K562 (cell line): ENCODE data around the gene MAML1. TPM values are rescaled to one million over a fixed set of nuclear protein-coding genes. Genes with fewer than 3 reads are reported as not detected.

Experiments
- ARID3A ChIP-seq: IDR thresholded peaks from 2 replicates; pipeline ENCODE4 v1.6.1; 2012; ENCODE audit warnings: low read depth, low read length, improper control_type of control experiment, borderline replicate concordance
- CC2D1A ChIP-seq: fragments of 450-650 bp; IDR thresholded peaks from 2 replicates; pipeline ENCODE4 v1.6.1; 2017; ENCODE audit warnings: mild to moderate bottlenecking
- CGGBP1 ChIP-seq: fragments of 250-450 bp; sonication (Bioruptor Pico); IDR thresholded peaks from 2 replicates; pipeline ENCODE4 v1.9.0; 2021; ENCODE audit warnings: mild to moderate bottlenecking
- CHD1 ChIP-seq: fragments of 200-600 bp; sonication (generic); IDR thresholded peaks from one replicate; pipeline ENCODE4 v1.6.1; 2012; ENCODE audit warnings: mild to moderate bottlenecking, moderate library complexity, low read length, inconsistent platforms
- CHD4 ChIP-seq: fragments of 200-600 bp; sonication (generic); IDR thresholded peaks from 3 replicates; pipeline ENCODE4 v1.6.1; 2012; ENCODE audit warnings: low read depth, mild to moderate bottlenecking, mixed read lengths, low read length, inconsistent platforms; ENCODE audit not compliant: insufficient read depth, insufficient replicate concordance, poor library complexity, severe bottlenecking
- CTCF ChIP-seq, 3 experiments: IDR thresholded peaks in 2 of 3; conservative IDR thresholded peaks in 1 of 3; 2 replicates each; pipeline ENCODE4 v1.5.1; 2011 to 2012; ENCODE audit warnings: low read length in 3 of 3, mild to moderate bottlenecking in 3 of 3, control low read depth in 2 of 3, improper control_type of control experiment in 1 of 3, inconsistent platforms in 1 of 3, low read depth in 1 of 3, mixed read lengths in 1 of 3, moderate library complexity in 1 of 3; ENCODE audit not compliant: insufficient read depth in 2 of 3
- FOXP1 ChIP-seq: sonication (generic); formaldehyde crosslinking; IDR thresholded peaks from 2 replicates; pipeline ENCODE4 v1.8.0; 2022; ENCODE audit warnings: mild to moderate bottlenecking, missing genetic modification reagents
- FUS ChIP-seq: fragments of 200-400 bp; formaldehyde crosslinking; optimal IDR thresholded peaks from 2 replicates; pipeline ENCODE3; 2017; ENCODE audit warnings: low read depth, low read length
- HMGXB4 ChIP-seq: sonication (generic); formaldehyde crosslinking; IDR thresholded peaks from 2 replicates; pipeline ENCODE4 v1.8.1; 2023; ENCODE audit warnings: mild to moderate bottlenecking, missing genetic modification reagents
- SREBF1 ChIP-seq: fragments of 150-350 bp; IDR thresholded peaks from 2 replicates; pipeline ENCODE4 v1.6.1; 2014; ENCODE audit warnings: antibody characterized with exemption, low read depth, low read length, borderline replicate concordance
- ZNF316 ChIP-seq: fragments of 450-650 bp; IDR thresholded peaks from 2 replicates; pipeline ENCODE4 v1.6.1; 2016
- ZNF778 ChIP-seq: fragments of 450-650 bp; formaldehyde crosslinking; IDR thresholded peaks from 2 replicates; pipeline ENCODE4 v1.4.0; 2020; ENCODE audit warnings: mild to moderate bottlenecking, moderate library complexity
- polyA plus RNA-seq, 8 experiments: library from polyadenylated mRNA; depleted of rRNA in 4 of 8; stranded (reverse) in 5 of 8; unstranded in 3 of 8; fragments of >200 nt; fragmentation: Nextera tagmentation in 2 of 8; fragmentation: Illumina TruSeq in 1 of 8; extraction: Ambion mirVana in 2 of 8; extraction: Trizol in 1 of 8; gene quantifications; 2 replicates each; pipeline versions ENCODE4 v1.2.1 to v1.2.3, GENCODE V29; 2011 to 2014; ENCODE audit warnings: inconsistent platforms in 1 of 8, missing spikeins in 1 of 8
- total RNA-seq, 7 experiments: library from RNA; depleted of rRNA in 6 of 7; stranded (reverse); fragments of >200 nt in 6 of 7; fragmentation: Illumina TruSeq in 2 of 7; extraction: Trizol in 2 of 7; gene quantifications; 2 replicates each; pipeline versions ENCODE4 v1.2.1 to v1.2.3, GENCODE V29; 2011 to 2021; ENCODE audit warnings: low replicate concordance in 1 of 7

Gene MAML1
- total and polyA plus RNA-seq, 9 of the 15 experiments (the other 6 are each of a cell fraction or from before 2014, with no cell fraction given), result 0.32 to 18.4 (median 7.0) TPM

DNA sequence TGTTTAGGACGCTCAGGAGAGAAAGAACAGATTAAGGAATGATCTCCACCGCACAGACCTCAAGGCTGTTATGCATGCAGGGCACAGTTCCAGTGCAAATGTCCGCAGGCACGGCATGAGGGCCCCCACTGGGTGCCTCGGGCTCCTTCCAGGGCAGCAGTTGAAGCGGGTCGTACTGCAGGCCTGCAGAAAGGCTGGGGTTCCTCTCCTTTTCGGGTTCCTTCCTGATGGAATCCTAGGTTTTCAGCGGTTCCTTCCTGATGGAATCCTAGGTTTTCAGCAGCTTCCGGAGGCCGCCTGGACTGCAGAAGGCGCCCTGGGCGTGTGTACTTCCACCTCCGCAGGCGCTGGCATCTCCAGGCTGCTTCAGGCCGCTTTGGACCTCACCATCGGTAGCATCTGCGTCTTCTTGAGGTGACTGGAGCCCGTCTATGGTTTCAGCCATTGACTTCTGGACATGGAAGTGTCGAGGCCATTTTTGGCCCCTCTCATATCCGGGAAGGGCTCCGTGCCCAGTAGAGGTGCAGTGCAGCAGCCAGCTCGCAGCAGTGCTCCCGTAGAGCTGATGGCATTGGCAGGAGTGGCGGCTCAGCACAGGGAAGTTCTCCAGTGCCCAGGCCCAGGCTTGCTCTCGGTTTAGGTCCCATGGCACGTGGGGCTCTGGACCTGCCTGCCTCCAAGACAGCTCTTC, 79.7 kb downstream of the MAML1 start (continued):
- TF ChIP-seq HMGXB4 (CRISPR knock-in tag), result no peak
- TF ChIP-seq SREBF1, result no peak
- no peak for TF ChIP-seq ARID3A
- no peak for TF ChIP-seq CC2D1A
- no peak for TF ChIP-seq ZNF778 (CRISPR knock-in tag)
- TF ChIP-seq CGGBP1 (CRISPR knock-in tag), result no peak
- no peak for TF ChIP-seq FOXP1 (CRISPR knock-in tag)
- no peak for TF ChIP-seq FUS
- no peak for TF ChIP-seq CHD4
- no peak for TF ChIP-seq CHD1
- TF ChIP-seq ZNF316, result no peak
- TF ChIP-seq CTCF (IDR thresholded peaks at IDR 0.05 in 2 of 3, conservative IDR thresholded peaks at IDR 0.05 in 1 of 3; ENCODE audit: insufficient read depth in 2 of 3, low read depth in 1 of 3, low read length in 3 of 3), result no peak; a peak in 1 of 6 replicates
